ENCODE data around the gene NOTCH4. TPM values are rescaled to one million over a fixed set of nuclear protein-coding genes. Genes with fewer than 3 reads are reported as not detected.

NOTCH4 gene
- polyA plus RNA-seq, 2 donors, result 6.5 to 17.8 TPM

DNA sequence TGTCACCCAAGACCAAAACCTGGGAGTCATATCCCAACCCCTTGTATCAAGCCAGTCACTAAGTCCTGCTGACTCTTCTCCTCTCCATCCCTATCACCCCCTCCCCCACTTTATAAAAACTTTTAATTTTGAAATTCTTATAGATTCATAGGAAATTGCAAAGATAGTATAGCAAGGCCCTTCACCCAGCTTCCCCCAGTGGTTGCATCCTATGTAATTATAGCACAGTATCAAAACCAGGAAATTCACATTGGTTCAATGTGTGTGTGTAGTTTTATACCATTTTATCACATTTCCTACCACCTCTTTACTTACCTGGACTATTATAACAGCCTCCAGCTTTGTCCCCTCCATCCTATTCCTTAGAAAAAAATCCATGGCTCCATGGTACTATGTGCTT lies 65.8 kb downstream of the NOTCH4 start:
- no peak overlapping the region for H3K27ac ChIP-seq (ENCODE audit: low read depth in 2 of 2, low read length in 1 of 2)
- H3K36me3 ChIP-seq (ENCODE audit: control insufficient read depth in 2 of 2, insufficient read depth in 2 of 2, low read length in 1 of 2), result peaks cover 4 to 24% of the 10 kb centered on the region in 2 donors

DNA sequence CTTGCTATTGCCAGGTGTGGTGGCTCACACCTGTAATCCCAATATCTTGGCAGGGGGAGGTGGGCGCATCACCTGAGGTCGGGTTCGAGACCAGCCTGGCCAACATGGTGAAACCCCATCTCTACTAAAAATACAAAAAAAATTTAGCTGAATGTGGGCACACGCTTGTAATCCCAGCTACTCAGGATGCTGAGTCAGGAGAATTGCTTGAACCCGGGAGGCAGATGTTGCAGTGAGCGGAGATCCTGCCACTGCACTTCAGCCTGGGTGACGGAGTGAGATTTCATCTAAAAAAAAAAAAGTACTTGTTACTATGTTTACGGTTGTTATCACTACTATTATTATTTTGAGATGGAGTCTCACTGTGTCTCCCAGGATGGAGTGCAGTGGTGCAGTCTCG lies 67.0 kb downstream of the NOTCH4 start:
- Histone ChIP-seq H3K4me3 (ENCODE audit: low read depth in 1 of 2, low read length in 2 of 2) (no peak overlapping the region), H3K9me3 (ENCODE audit: control insufficient read depth in 2 of 2, insufficient read depth in 1 of 2, low read depth in 1 of 2, low read length in 1 of 2) (no peaks in the 10 kb centered on the region), H3K27me3 (ENCODE audit: control insufficient read depth in 1 of 2, insufficient read depth in 2 of 2, low read length in 2 of 2) (no peaks in the 10 kb centered on the region), H3K4me1 (ENCODE audit: control insufficient read depth in 2 of 2, insufficient read depth in 2 of 2, low read length in 1 of 2) (peaks cover 3 to 11% of the 10 kb centered on the region in 2 donors), H3K36me3 (ENCODE audit: control insufficient read depth in 2 of 2, insufficient read depth in 2 of 2, low read length in 1 of 2) (peaks cover 4 to 18% of the 10 kb centered on the region in 2 donors), H3K27ac (ENCODE audit: low read depth in 2 of 2, low read length in 1 of 2) (no peak overlapping the region)
- WGBS, 2 donors, result 89 to 91% methylated on average over 9 of the region's 9 CpGs

More for the DNA sequence above, 65.8 kb downstream of the NOTCH4 start:
- Histone ChIP-seq H3K9me3 (ENCODE audit: control insufficient read depth in 2 of 2, insufficient read depth in 1 of 2, low read depth in 1 of 2, low read length in 1 of 2) (no peaks in the 10 kb centered on the region), H3K4me3 (ENCODE audit: low read depth in 1 of 2, low read length in 2 of 2) (no peak overlapping the region), H3K27me3 (ENCODE audit: control insufficient read depth in 1 of 2, insufficient read depth in 2 of 2, low read length in 2 of 2) (no peaks in the 10 kb centered on the region), H3K4me1 (ENCODE audit: control insufficient read depth in 2 of 2, insufficient read depth in 2 of 2, low read length in 1 of 2) (peaks cover 0 to 11% of the 10 kb centered on the region in 2 donors)

DNA sequence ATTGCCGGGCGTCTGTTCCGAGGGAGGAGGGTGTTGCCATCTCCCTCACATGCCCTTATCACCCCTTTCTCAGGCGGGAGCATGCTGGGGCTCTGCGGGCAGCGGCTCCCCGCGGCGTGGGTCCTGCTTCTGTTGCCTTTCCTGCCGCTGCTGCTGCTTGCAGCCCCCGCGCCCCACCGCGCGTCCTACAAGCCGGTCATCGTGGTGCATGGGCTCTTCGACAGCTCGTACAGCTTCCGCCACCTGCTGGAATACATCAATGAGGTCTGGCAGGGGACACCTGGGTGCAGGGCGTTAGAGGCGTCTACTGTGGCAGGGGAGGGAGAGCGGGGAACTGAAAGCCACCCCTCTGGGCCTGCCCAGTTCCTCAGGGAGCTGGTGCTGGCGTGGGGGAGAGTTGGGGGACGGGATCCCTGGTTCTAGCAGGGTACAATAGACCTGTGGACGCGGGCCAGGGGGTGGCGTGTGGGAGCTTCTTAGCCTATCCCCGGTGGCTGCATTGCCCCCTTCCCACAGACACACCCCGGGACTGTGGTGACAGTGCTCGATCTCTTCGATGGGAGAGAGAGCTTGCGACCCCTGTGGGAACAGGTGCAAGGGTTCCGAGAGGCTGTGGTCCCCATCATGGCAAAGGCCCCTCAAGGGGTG lies 69.2 kb downstream of the NOTCH4 start:
- 3 to 5% methylated on average over 33 to 34 of the region's 34 CpGs for WGBS, 2 donors
- Histone ChIP-seq H3K9me3 (ENCODE audit: control insufficient read depth in 2 of 2, insufficient read depth in 1 of 2, low read depth in 1 of 2, low read length in 1 of 2) (no peaks in the 10 kb centered on the region), H3K27ac (ENCODE audit: low read depth in 2 of 2, low read length in 1 of 2) (peak overlapping the region; percentile 85 to 97), H3K27me3 (ENCODE audit: control insufficient read depth in 1 of 2, insufficient read depth in 2 of 2, low read length in 2 of 2) (no peaks in the 10 kb centered on the region), H3K4me3 (ENCODE audit: low read depth in 1 of 2, low read length in 2 of 2) (peak overlapping the region; percentile 75 to 92), H3K4me1 (ENCODE audit: control insufficient read depth in 2 of 2, insufficient read depth in 2 of 2, low read length in 1 of 2) (peaks cover 3 to 11% of the 10 kb centered on the region in 2 donors), H3K36me3 (ENCODE audit: control insufficient read depth in 2 of 2, insufficient read depth in 2 of 2, low read length in 1 of 2) (peaks cover 4 to 18% of the 10 kb centered on the region in 2 donors)

DNA sequence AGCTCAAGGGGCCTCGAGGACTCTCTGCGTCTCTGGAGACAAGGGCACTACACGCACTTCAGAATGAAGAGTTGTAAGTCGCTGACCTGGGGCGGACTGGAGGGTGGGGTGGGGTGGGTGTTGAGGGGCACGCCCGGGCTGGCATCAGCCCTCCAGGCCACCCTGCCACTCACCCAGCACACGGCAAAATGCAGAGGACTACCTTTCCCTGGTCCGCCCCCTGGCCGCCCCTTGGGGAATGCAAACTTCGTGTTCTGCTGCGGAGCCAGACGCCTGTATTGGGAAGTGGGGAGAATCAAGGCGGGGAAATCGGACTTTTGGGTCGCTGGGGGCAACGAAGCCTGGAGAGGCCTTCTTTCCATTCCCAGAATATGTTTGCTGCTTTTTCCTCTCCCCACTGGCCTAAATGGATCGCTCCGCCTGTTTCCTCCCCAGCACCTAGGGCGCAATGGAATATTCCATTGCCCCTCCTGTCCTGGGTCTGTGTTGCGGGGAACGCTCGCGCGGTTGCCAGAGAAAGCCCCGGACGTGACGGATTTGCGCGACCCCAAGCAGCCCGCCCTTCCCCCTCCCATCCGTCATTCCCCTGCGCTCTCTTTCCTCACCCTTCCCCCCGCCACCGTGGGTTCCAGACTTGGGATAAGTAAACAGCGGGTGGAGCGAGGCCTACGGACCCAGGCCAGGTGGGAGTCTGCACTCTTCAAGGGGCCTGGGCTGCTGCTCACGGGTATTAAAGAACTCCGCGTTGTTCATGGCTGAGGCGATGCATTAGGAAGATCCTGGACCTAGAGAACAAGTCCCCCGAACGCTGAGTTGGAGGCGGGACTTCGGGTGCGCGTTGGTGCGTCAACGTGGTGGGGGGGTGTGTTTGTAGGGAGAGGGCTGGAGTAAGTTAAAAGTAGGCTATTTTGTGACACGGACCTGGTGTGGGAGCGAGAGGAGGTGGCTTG lies 70.0 kb downstream of the NOTCH4 start, which contains the start of gene PPT2:
Gene PPT2 (plus strand): TSS at position 578 of the 950 bp plus-strand sequence. CDS start 454 bp downstream, outside the sequence.
- peaks cover 4 to 18% of the 10 kb centered on the region in 2 donors for H3K36me3 ChIP-seq (ENCODE audit: control insufficient read depth in 2 of 2, insufficient read depth in 2 of 2, low read length in 1 of 2)
- 1% methylated on average over 52 of the region's 52 CpGs for WGBS, 2 donors
- H3K4me1 ChIP-seq (ENCODE audit: control insufficient read depth in 2 of 2, insufficient read depth in 2 of 2, low read length in 1 of 2), result peaks cover 3 to 11% of the 10 kb centered on the region in 2 donors
- peak within 1 kb of the TSS; percentile 85 to 97 for H3K27ac ChIP-seq (ENCODE audit: low read depth in 2 of 2, low read length in 1 of 2)
- H3K4me3 ChIP-seq (ENCODE audit: low read depth in 1 of 2, low read length in 2 of 2), result peak within 1 kb of the TSS; percentile 75 to 92
- no peaks in the 10 kb centered on the region for H3K27me3 ChIP-seq (ENCODE audit: control insufficient read depth in 1 of 2, insufficient read depth in 2 of 2, low read length in 2 of 2)
- H3K9me3 ChIP-seq (ENCODE audit: control insufficient read depth in 2 of 2, insufficient read depth in 1 of 2, low read depth in 1 of 2, low read length in 1 of 2), result no peaks in the 10 kb centered on the region

DNA sequence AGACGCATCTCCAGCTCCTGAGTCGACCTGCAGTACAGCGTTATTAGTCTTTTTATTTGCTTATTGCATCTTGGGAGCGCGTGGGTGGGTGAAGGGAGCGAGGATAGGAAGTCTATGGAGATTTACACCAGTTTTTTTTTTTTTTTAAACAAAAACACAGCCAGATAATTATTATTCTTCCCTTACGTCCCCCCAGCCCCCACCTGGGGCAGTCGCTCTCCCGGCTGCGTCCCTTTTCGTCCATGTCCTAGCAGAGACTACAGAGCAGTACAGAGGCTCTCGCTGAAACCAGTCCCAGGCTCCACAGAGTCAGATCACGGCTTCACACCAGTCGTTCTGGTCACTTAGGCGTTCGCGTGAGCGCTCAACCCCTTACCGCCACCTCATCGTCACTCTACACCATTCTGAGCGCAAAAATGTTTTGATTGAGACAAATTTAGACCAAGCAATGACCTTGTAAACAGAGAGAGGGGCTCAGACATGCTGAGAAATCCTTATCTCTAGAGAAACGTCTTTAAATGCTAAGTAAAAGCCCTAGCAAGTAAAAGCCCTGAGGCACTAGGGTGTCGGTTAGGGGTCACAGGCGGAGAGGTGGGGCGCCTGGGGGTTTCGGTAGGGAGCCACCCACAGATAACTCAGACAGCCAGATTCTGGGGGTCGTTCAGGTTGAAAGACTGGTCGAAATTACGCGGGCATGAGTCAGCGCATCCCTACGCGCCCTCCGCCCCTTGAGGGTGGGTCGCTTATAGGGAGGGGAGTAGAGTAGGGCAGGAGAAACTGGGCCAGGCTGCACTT lies 70.9 kb downstream of the NOTCH4 start:
- WGBS, 2 donors, result 19 to 29% methylated on average over 35 of the region's 35 CpGs
- Histone ChIP-seq H3K4me1 (ENCODE audit: control insufficient read depth in 2 of 2, insufficient read depth in 2 of 2, low read length in 1 of 2) (peaks cover 3 to 11% of the 10 kb centered on the region in 2 donors), H3K4me3 (ENCODE audit: low read depth in 1 of 2, low read length in 2 of 2) (peak overlapping the region; percentile 75 to 92)

DNA sequence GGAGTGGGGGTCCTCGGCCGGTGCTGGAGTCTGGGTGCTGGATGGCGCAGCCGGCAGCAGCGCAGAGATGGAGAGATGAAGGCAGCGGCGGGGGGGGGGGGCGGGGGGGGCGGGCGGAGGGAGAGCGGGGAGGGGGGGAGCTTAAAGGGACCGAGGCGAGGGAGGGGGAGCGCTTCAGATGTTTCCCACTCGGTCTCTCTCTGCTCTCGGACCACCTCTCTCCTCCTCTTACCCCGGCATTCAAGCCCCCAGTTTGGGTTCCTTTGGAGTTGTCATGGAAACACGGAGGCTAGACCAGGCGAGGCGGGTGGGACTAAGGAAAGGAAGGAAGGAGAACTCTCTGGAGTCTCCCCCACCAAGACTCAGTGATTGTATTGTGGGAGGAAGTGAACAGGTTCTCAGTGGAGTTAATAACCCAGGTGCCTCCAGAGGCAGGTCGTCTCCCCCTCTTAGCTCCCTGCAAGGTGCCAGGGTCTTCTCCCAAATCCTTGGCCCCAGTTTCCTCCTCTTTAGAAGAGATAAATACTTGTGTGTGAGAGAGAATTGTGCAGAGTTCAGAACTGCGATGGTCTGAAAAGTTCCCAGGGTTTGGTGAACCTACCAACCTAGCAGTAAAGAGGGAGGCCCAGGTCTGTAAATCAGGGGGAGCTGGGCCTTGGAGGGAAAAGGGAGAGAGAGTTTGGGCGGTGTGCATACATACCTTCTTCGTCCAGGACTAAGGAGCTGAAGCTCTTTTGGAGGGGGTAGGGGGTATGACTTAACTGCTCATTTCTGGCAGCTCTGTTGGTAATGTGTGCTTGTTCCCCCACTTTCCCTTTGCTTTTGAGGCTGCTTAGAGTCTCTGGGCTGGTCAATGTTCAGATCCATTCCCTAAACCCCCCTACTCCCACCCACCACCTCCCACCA lies 71.8 kb downstream of the NOTCH4 start, which contains the start of gene PRRT1:
Gene PRRT1 (minus strand): TSS at position 77 of the 906 bp plus-strand sequence. CDS start 112 bp downstream, outside the sequence.
- H3K36me3 ChIP-seq (ENCODE audit: control insufficient read depth in 2 of 2, insufficient read depth in 2 of 2, low read length in 1 of 2), result peaks cover 0 to 8% of the 10 kb centered on the region in 2 donors
- peak within 1 kb of the TSS; percentile 25 to 75 for H3K4me3 ChIP-seq (ENCODE audit: low read depth in 1 of 2, low read length in 2 of 2)
- no peaks in the 10 kb centered on the region for H3K27me3 ChIP-seq (ENCODE audit: control insufficient read depth in 1 of 2, insufficient read depth in 2 of 2, low read length in 2 of 2)
- H3K9me3 ChIP-seq (ENCODE audit: control insufficient read depth in 2 of 2, insufficient read depth in 1 of 2, low read depth in 1 of 2, low read length in 1 of 2), result no peaks in the 10 kb centered on the region
- 21 to 27% methylated on average over 14 to 17 of the region's 24 CpGs for WGBS, 2 donors
- H3K27ac ChIP-seq (ENCODE audit: low read depth in 2 of 2, low read length in 1 of 2), result peak within 1 kb of the TSS; percentile 85 to 97
- H3K4me1 ChIP-seq (ENCODE audit: control insufficient read depth in 2 of 2, insufficient read depth in 2 of 2, low read length in 1 of 2), result peaks cover 3 to 11% of the 10 kb centered on the region in 2 donors

More for the DNA sequence above, 70.9 kb downstream of the NOTCH4 start:
- Histone ChIP-seq H3K36me3 (ENCODE audit: control insufficient read depth in 2 of 2, insufficient read depth in 2 of 2, low read length in 1 of 2) (peaks cover 4 to 15% of the 10 kb centered on the region in 2 donors), H3K27me3 (ENCODE audit: control insufficient read depth in 1 of 2, insufficient read depth in 2 of 2, low read length in 2 of 2) (no peaks in the 10 kb centered on the region), H3K27ac (ENCODE audit: low read depth in 2 of 2, low read length in 1 of 2) (peak overlapping the region; percentile 85 to 97), H3K9me3 (ENCODE audit: control insufficient read depth in 2 of 2, insufficient read depth in 1 of 2, low read depth in 1 of 2, low read length in 1 of 2) (no peaks in the 10 kb centered on the region)

DNA sequence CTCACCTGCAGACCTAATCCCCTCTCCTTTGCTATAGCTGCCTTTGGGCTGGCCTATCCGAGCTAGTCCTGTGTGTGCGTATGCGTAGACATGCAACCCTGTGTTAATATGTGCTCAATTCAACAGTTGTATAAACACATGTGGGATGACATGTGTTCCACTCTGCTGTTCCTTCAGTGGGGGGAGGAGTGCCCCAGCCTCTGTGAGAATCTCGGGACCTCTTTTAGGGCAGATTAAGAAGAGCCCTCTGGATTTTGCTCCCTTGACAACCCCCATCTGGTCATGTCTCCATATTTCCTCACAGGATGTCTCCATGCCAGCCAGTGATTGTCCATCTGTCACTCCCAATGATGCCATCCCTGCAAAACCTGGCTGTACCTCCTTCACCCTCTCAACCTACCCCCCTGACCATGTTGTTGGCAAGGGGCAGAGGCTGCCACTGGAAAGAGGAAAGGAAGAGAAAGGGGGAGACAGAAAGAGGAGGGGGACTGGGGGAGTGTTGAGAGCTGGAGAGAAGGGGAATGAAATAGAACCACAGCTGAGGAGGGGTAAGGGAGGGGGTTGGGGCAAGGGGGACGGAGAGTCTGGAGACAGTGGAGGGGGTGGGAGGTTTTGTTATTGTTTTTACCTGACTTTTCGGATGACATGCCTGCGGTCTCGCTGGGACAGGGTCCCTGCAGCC lies 72.5 kb downstream of the NOTCH4 start:
- Histone ChIP-seq H3K4me1 (ENCODE audit: control insufficient read depth in 2 of 2, insufficient read depth in 2 of 2, low read length in 1 of 2) (peaks cover 3 to 11% of the 10 kb centered on the region in 2 donors), H3K27ac (ENCODE audit: low read depth in 2 of 2, low read length in 1 of 2) (peak overlapping the region; percentile 13 to 38), H3K27me3 (ENCODE audit: control insufficient read depth in 1 of 2, insufficient read depth in 2 of 2, low read length in 2 of 2) (no peaks in the 10 kb centered on the region), H3K36me3 (ENCODE audit: control insufficient read depth in 2 of 2, insufficient read depth in 2 of 2, low read length in 1 of 2) (peaks cover 0 to 8% of the 10 kb centered on the region in 2 donors), H3K4me3 (ENCODE audit: low read depth in 1 of 2, low read length in 2 of 2) (peak overlapping the region; percentile 25 to 29), H3K9me3 (ENCODE audit: control insufficient read depth in 2 of 2, insufficient read depth in 1 of 2, low read depth in 1 of 2, low read length in 1 of 2) (no peaks in the 10 kb centered on the region)
- WGBS, 2 donors, result 38 to 40% methylated on average over 8 of the region's 8 CpGs

Data from esophagus (tissue), 2 donors.